Endothelial cell of umbilical vein (primary cell): Measurements from ENCODE around the gene LRRC8C.

Experiments used
- CTCF ChIP-seq, 2 donors: IDR thresholded peaks; 1 replicate in 1 of 2; 2 replicates in 1 of 2; pipeline ENCODE4 v1.5.1; 2011; ENCODE audit warnings: low read length in 2 of 2, mild to moderate bottlenecking in 2 of 2, moderate library complexity in 2 of 2, control low read depth in 1 of 2, inconsistent platforms in 1 of 2, low read depth in 1 of 2; ENCODE audit not compliant: insufficient read depth in 1 of 2; ENCODE audit errors: extremely low read depth in 1 of 2
- POLR2A ChIP-seq: IDR thresholded peaks from 2 replicates; pipeline ENCODE4 v1.6.1; 2012; ENCODE audit warnings: low read depth, mild to moderate bottlenecking, control low read depth, low read length

GRCh38 chr1:89762779-89763648, 130.1 kb downstream of the LRRC8C start:
- peak; percentile 98 for TF ChIP-seq CTCF (IDR thresholded peaks at IDR 0.05; ENCODE audit: extremely low read depth in 1 of 2, insufficient read depth in 1 of 2, low read depth in 1 of 2, low read length in 2 of 2)
- peak; percentile 58 for TF ChIP-seq POLR2A
